LHCN-M2 (cell line): ENCODE results near the gene DYRK2. TPM values are rescaled to one million over a fixed set of nuclear protein-coding genes. Genes with fewer than 3 reads are reported as not detected.

Experiments
- DNase-seq: peaks from one replicate; pipeline ENCODE4 v3.0.0-alpha.2; 2012; ENCODE audit warnings: low read depth
- polyA plus RNA-seq: library from polyadenylated mRNA; unstranded; fragments of >200 nt; gene quantifications from one replicate; pipeline ENCODE4 v1.2.1, GENCODE V29; 2012; ENCODE audit warnings: missing spikeins
- total RNA-seq: library from RNA; depleted of rRNA; stranded (reverse); fragments of >200 nt; gene quantifications from 2 replicates; pipeline ENCODE4 v1.2.3, GENCODE V29; 2014; rRNA removed

DYRK2 gene
- 13.9 TPM in 2 replicates for total RNA-seq
- 11.0 TPM for polyA plus RNA-seq

- DNase-seq = peak; percentile 81
Measured at GRCh38 chr12:67648521-67649260, at the start of gene DYRK2. Gene DYRK2, plus strand, starts transcription at chr12:67648745. Its CDS starts 389 bp downstream, at chr12:67649134.

GRCh38 chr12:67599691-67600090 is 48.9 kb upstream of the DYRK2 start:
- DNase-seq = no peak

GRCh38 chr12:67601126-67601525 is 47.4 kb upstream of the DYRK2 start:
- no peak for DNase-seq

- DNase-seq = no peak
Measured at GRCh38 chr12:67609226-67609870, 39.2 kb upstream of the DYRK2 start.

GRCh38 chr12:67613040-67613439 is 35.5 kb upstream of the DYRK2 start:
- DNase-seq = no peak

GRCh38 chr12:67617629-67618028 is 30.9 kb upstream of the DYRK2 start:
- no peak for DNase-seq

GRCh38 chr12:67618303-67618702 is 30.2 kb upstream of the DYRK2 start:
- no peak for DNase-seq

- DNase-seq = no peak
Measured at GRCh38 chr12:67621112-67621511, 27.4 kb upstream of the DYRK2 start.

- no peak for DNase-seq
Measured at GRCh38 chr12:67621926-67622325, 26.6 kb upstream of the DYRK2 start.

- no peak for DNase-seq
Measured at GRCh38 chr12:67623259-67623658, 25.3 kb upstream of the DYRK2 start.

- no peak for DNase-seq
Measured at GRCh38 chr12:67624355-67624754, 24.2 kb upstream of the DYRK2 start.

GRCh38 chr12:67625004-67625403 is 23.5 kb upstream of the DYRK2 start:
- no peak for DNase-seq

- no peak for DNase-seq
Measured at GRCh38 chr12:67626156-67626555, 22.4 kb upstream of the DYRK2 start.

GRCh38 chr12:67630373-67631088 is 18.0 kb upstream of the DYRK2 start:
- DNase-seq = peak; percentile 14

- DNase-seq = no peak
Measured at GRCh38 chr12:67632005-67632404, 16.5 kb upstream of the DYRK2 start.

- DNase-seq = no peak
Measured at GRCh38 chr12:67633024-67633610, 15.4 kb upstream of the DYRK2 start.

GRCh38 chr12:67633708-67634107 is 14.8 kb upstream of the DYRK2 start:
- DNase-seq = no peak

- no peak for DNase-seq
Measured at GRCh38 chr12:67634303-67634761, 14.2 kb upstream of the DYRK2 start.

- no peak for DNase-seq
Measured at GRCh38 chr12:67637718-67638117, 10.8 kb upstream of the DYRK2 start.

GRCh38 chr12:67638694-67639093 is 9.9 kb upstream of the DYRK2 start:
- no peak for DNase-seq

- no peak for DNase-seq
Measured at GRCh38 chr12:67640863-67641262, 7.7 kb upstream of the DYRK2 start.

- DNase-seq = peak; percentile 79
Measured at GRCh38 chr12:67645126-67645525, 3.4 kb upstream of the DYRK2 start.
